Activated CD4-positive, alpha-beta T cell treated with anti-CD3 and anti-CD28 coated beads for 36 hours (primary cell): ENCODE data around the gene TMEM175. TPM values are rescaled to one million over a fixed set of nuclear protein-coding genes. Genes with fewer than 3 reads are reported as not detected.
"Not testable (repeated sequence)": the region's sequence is repeated elsewhere in the genome, so short reads cannot be mapped to it uniquely, and the experiment has no call there.

ENCODE experiments used
- ATAC-seq: fragments of 200-7000 bp; cut with Tn5 transposase; one replicate; pipeline ENCODE4 v1.10.0; 2021; ENCODE audit warnings: mild to moderate bottlenecking, moderate library complexity
- CTCF ChIA-PET: fragments of 350-600 bp; sonication (Branson Sonifier 250); formaldehyde crosslinking; loops from one replicate; lab custom pipeline; 2021; ENCODE audit warnings: antibody characterized with exemption; lab: Charles Lee
- POLR2A ChIA-PET: fragments of 350-600 bp; sonication (Branson Sonifier 250); formaldehyde crosslinking; loops from one replicate; lab custom pipeline; 2021; ENCODE audit warnings: antibody characterized with exemption, inconsistent platforms; lab: Charles Lee
- DNase-seq: peaks from one replicate; pipeline ENCODE4 v3.0.0-alpha.2; 2020
- H3K27ac Mint-ChIP-seq: one replicate; pipeline ENCODE4 v1.8.0; 2021; ENCODE audit warnings: mixed read lengths
- H3K27me3 Mint-ChIP-seq: one replicate; pipeline ENCODE4 v1.8.0; 2021; ENCODE audit warnings: mixed read lengths
- H3K36me3 Mint-ChIP-seq: one replicate; pipeline ENCODE4 v1.8.0; 2021; ENCODE audit warnings: low read depth, mixed read lengths
- H3K4me1 Mint-ChIP-seq: one replicate; pipeline ENCODE4 v1.8.0; 2021; ENCODE audit warnings: mixed read lengths
- H3K4me3 Mint-ChIP-seq: one replicate; pipeline ENCODE4 v1.8.0; 2021; ENCODE audit warnings: mild to moderate bottlenecking, moderate library complexity, mixed read lengths
- H3K9me3 Mint-ChIP-seq: one replicate; pipeline ENCODE4 v1.8.0; 2021; ENCODE audit warnings: low read depth, mixed read lengths
- intact Hi-C, 2 experiments: fragments of 100-400 bp; cut with DNase I in 1 of 2; cut with micrococcal nuclease in 1 of 2; formaldehyde crosslinking; loops; one replicate each; pipeline versions ENCODE4 v1.14.2 to v1.15.1; 2022 to 2024; cut with DNase I, micrococcal nuclease
- total RNA-seq, 2 experiments: library from RNA; stranded (reverse); gene quantifications; one replicate each; pipeline ENCODE4 v1.2.3, GENCODE V29; 2021

The TMEM175 gene
- total RNA-seq, 2 experiments from 2014 or later = 15.2 to 17.3 TPM

GRCh38 chr4:919004-919680 lies 13.1 kb upstream of the TMEM175 start:
- Mint-ChIP-seq H3K36me3 (peaks cover 32% of the 10 kb centered on the region), H3K4me1 (peaks cover 64% of the 10 kb centered on the region)
- H3K9me3 Mint-ChIP-seq, CTCF ChIA-PET, POLR2A ChIA-PET, H3K27me3 Mint-ChIP-seq, ATAC-seq, intact Hi-C loops, H3K27ac Mint-ChIP-seq, H3K4me3 Mint-ChIP-seq: not testable (repeated sequence)
- DNase-seq = peak; percentile 0

GRCh38 chr4:921830-922331 lies 10.4 kb upstream of the TMEM175 start:
- intact Hi-C loops = no loop called here
- peaks cover 7% of the 10 kb centered on the region for H3K9me3 Mint-ChIP-seq
- peak overlapping the region; percentile 38 for H3K4me3 Mint-ChIP-seq
- peaks cover 64% of the 10 kb centered on the region for H3K4me1 Mint-ChIP-seq
- H3K27ac Mint-ChIP-seq = peak overlapping the region; percentile 68
- peak; percentile 57 for ATAC-seq
- no peaks in the 10 kb centered on the region for H3K27me3 Mint-ChIP-seq
- DNase-seq = peak; percentile 48
- peaks cover 39% of the 10 kb centered on the region for H3K36me3 Mint-ChIP-seq
- ChIA-PET CTCF (interaction anchor here (0.7 to 0.9 kb wide), 2 partner anchors 25 to 51 kb away, joined by 3 read pairs; no protein-coding TSS in a partner anchor), POLR2A (interaction anchor here (1.0 kb wide), 1 partner anchor 9 kb away, joined by 4 read pairs; no protein-coding TSS in a partner anchor)

- intact Hi-C loops = no loop called here
- peak; percentile 60 for DNase-seq
Observed at GRCh38 chr4:924107-925096, 7.9 kb upstream of the TMEM175 start.

GRCh38 chr4:925171-925570 lies 7.1 kb upstream of the TMEM175 start:
- intact Hi-C loops = no loop called here
- no peaks in the 10 kb centered on the region for H3K27me3 Mint-ChIP-seq
- no peak overlapping the region for H3K27ac Mint-ChIP-seq
- ChIA-PET CTCF (no interaction called here), POLR2A (no interaction called here)
- H3K4me3 Mint-ChIP-seq = no peak overlapping the region
- H3K9me3 Mint-ChIP-seq = no peaks in the 10 kb centered on the region
- ATAC-seq (no peak), DNase-seq (no peak)
- H3K4me1 Mint-ChIP-seq = peaks cover 58% of the 10 kb centered on the region
- H3K36me3 Mint-ChIP-seq = peaks cover 24% of the 10 kb centered on the region

More at GRCh38 chr4:924107-925096, 7.9 kb upstream of the TMEM175 start:
- Mint-ChIP-seq H3K4me1 (peaks cover 59% of the 10 kb centered on the region), H3K4me3 (peak overlapping the region; percentile 20), H3K36me3 (peaks cover 30% of the 10 kb centered on the region), H3K27ac (peak overlapping the region; percentile 87), H3K27me3 (no peaks in the 10 kb centered on the region), H3K9me3 (no peaks in the 10 kb centered on the region)
- POLR2A ChIA-PET = interaction anchor here (1.1 kb wide), 1 partner anchor 422 kb away, joined by 4 read pairs; the partner anchor contains the start of gene UVSSA
- peak; percentile 67 for ATAC-seq
- CTCF ChIA-PET = interaction anchor here (0.6 to 1.4 kb wide), 3 partner anchors 8 to 73 kb away, joined by 3 to 4 read pairs (median 3); partner anchors contain the start of genes GAK and TMEM175

GRCh38 chr4:925771-926500 lies 6.3 kb upstream of the TMEM175 start:
- Mint-ChIP-seq H3K36me3 (peaks cover 22% of the 10 kb centered on the region), H3K27me3 (no peaks in the 10 kb centered on the region), H3K9me3 (no peaks in the 10 kb centered on the region), H3K27ac (peak overlapping the region; percentile 55), H3K4me1 (peaks cover 64% of the 10 kb centered on the region), H3K4me3 (no peak overlapping the region)
- DNase-seq (no peak), ATAC-seq (no peak)
- CTCF ChIA-PET = no interaction called here
- POLR2A ChIA-PET = no interaction called here
- intact Hi-C loops = no loop called here

GRCh38 chr4:926538-926937 lies 5.7 kb upstream of the TMEM175 start:
- Mint-ChIP-seq H3K4me3 (no peak overlapping the region), H3K9me3 (no peaks in the 10 kb centered on the region), H3K36me3 (peaks cover 19% of the 10 kb centered on the region), H3K27me3 (no peaks in the 10 kb centered on the region), H3K4me1 (peaks cover 62% of the 10 kb centered on the region), H3K27ac (no peak overlapping the region)
- intact Hi-C loops = no loop called here
- ChIA-PET POLR2A (no interaction called here), CTCF (no interaction called here)
- ATAC-seq (no peak), DNase-seq (no peak)

- peaks cover 53% of the 10 kb centered on the region for H3K4me1 Mint-ChIP-seq
Observed at GRCh38 chr4:927566-927965, 4.7 kb upstream of the TMEM175 start.

GRCh38 chr4:929096-929765 lies 3.0 kb upstream of the TMEM175 start:
- DNase-seq (no peak), ATAC-seq (no peak)
- peaks cover 48% of the 10 kb centered on the region for H3K4me1 Mint-ChIP-seq
- H3K4me3 Mint-ChIP-seq = no peak overlapping the region
- no peaks in the 10 kb centered on the region for H3K9me3 Mint-ChIP-seq
- no peak overlapping the region for H3K27ac Mint-ChIP-seq
- intact Hi-C loops = no loop called here
- ChIA-PET POLR2A (interaction anchor here (0.6 to 0.7 kb wide), 2 partner anchors 30 to 123 kb away, joined by 3 to 4 read pairs; no protein-coding TSS in a partner anchor), CTCF (interaction anchor here (1.2 kb wide), 2 partner anchors 15 to 58 kb away, joined by 3 read pairs; no protein-coding TSS in a partner anchor)
- H3K27me3 Mint-ChIP-seq = no peaks in the 10 kb centered on the region
- peaks cover 6% of the 10 kb centered on the region for H3K36me3 Mint-ChIP-seq

More at GRCh38 chr4:927566-927965, 4.7 kb upstream of the TMEM175 start:
- H3K27ac Mint-ChIP-seq, ATAC-seq, POLR2A ChIA-PET, CTCF ChIA-PET, DNase-seq, intact Hi-C loops, H3K9me3 Mint-ChIP-seq, H3K27me3 Mint-ChIP-seq, H3K4me3 Mint-ChIP-seq: not testable (repeated sequence)
- H3K36me3 Mint-ChIP-seq = peaks cover 13% of the 10 kb centered on the region

- intact Hi-C loops = loop anchor here (5.0 kb wide), 3 partner anchors 57 to 782 kb away; partner anchors contain the start of genes IDUA (in 1 of the 2) and SLBP (in 1 of the 2)
- no peaks in the 10 kb centered on the region for H3K9me3 Mint-ChIP-seq
- peak overlapping the region; percentile 87 for H3K4me3 Mint-ChIP-seq
- H3K27ac Mint-ChIP-seq = peak overlapping the region; percentile 89
- H3K27me3 Mint-ChIP-seq = no peaks in the 10 kb centered on the region
- no peak for ATAC-seq
- ChIA-PET CTCF (interaction anchor here (0.7 to 1.2 kb wide), 4 partner anchors 14 to 144 kb away, joined by 3 to 4 read pairs (median 3); no protein-coding TSS in a partner anchor), POLR2A (interaction anchor here (0.6 kb wide), 1 partner anchor 122 kb away, joined by 3 read pairs; no protein-coding TSS in a partner anchor)
- no peak for DNase-seq
- no peaks in the 10 kb centered on the region for H3K36me3 Mint-ChIP-seq
- peaks cover 39% of the 10 kb centered on the region for H3K4me1 Mint-ChIP-seq
Observed at GRCh38 chr4:930028-930551, 2.2 kb upstream of the TMEM175 start.

GRCh38 chr4:930827-931193 lies 1.4 kb upstream of the TMEM175 start:
- peak overlapping the region; percentile 89 for H3K27ac Mint-ChIP-seq
- intact Hi-C loops = loop anchor here (5.0 kb wide), 3 partner anchors 56 to 781 kb away; partner anchors contain the start of genes IDUA (in 1 of the 2) and SLBP (in 1 of the 2)
- ChIA-PET POLR2A (interaction anchor here (1.1 kb wide), 1 partner anchor 9 kb away, joined by 4 read pairs; no protein-coding TSS in a partner anchor), CTCF (interaction anchor here (0.7 to 1.2 kb wide), 2 partner anchors 52 to 145 kb away, joined by 3 to 4 read pairs; no protein-coding TSS in a partner anchor)
- peak overlapping the region; percentile 87 for H3K4me3 Mint-ChIP-seq
- ATAC-seq (no peak), DNase-seq (no peak)
- H3K27me3 Mint-ChIP-seq = no peaks in the 10 kb centered on the region
- H3K36me3 Mint-ChIP-seq = no peaks in the 10 kb centered on the region
- no peaks in the 10 kb centered on the region for H3K9me3 Mint-ChIP-seq
- peaks cover 32% of the 10 kb centered on the region for H3K4me1 Mint-ChIP-seq
